ENCODE results near the gene ALG1. TPM values are rescaled to one million over a fixed set of nuclear protein-coding genes. Genes with fewer than 3 reads are reported as not detected.
"Not testable (repeated sequence)": the region's sequence is repeated elsewhere in the genome, so short reads cannot be mapped to it uniquely, and the experiment has no call there.

The ALG1 gene
- total RNA-seq, 1 donor from 2014 or later, result 23.1 TPM

DNA sequence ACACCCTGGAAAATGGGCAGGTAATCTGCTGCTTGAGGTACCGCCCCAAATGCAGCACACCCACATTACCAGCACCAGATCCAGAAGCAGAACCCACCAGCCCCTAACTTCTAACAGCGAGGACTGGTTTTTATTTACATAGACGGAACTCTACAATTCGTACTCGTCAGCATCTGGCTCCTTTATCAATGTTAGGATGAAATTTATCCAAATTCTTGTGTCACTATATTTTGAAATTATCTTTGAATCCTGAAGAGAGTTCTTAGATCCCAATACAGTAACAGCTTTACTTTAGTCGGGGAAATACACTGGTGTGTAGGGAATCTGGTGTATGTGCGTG is 332 bp upstream of the ALG1 start:
- Histone ChIP-seq H3K79me2 (ENCODE audit: insufficient read depth, low read length) (peaks cover 29% of the 10 kb centered on the region), H3K9ac (ENCODE audit: low read length) (peak overlapping the region; percentile 90), H3K4me2 (ENCODE audit: low read length) (peak overlapping the region; percentile 94), H3K27me3 (ENCODE audit: insufficient read depth, low read length) (peaks cover 4% of the 10 kb centered on the region), H3K27ac (ENCODE audit: low read depth, low read length) (peak overlapping the region; percentile 78), H3K4me3 (ENCODE audit: insufficient read depth, low read depth, low read length) (peak overlapping the region; percentile 86), H3K9me3 (ENCODE audit: insufficient read depth, low read depth, low read length) (no peaks in the 10 kb centered on the region), H4K20me1 (ENCODE audit: insufficient read depth, low read length) (peaks cover 12% of the 10 kb centered on the region), H3K4me1 (ENCODE audit: insufficient read depth, low read length) (peaks cover 11% of the 10 kb centered on the region), H3K36me3 (ENCODE audit: insufficient read depth, low read length) (peaks cover 8% of the 10 kb centered on the region), H2AFZ (ENCODE audit: low read depth, low read length) (peak overlapping the region; percentile 92)
- Mint-ChIP-seq H3K36me3 (ENCODE audit: low read depth, unreplicated experiment) (peaks cover 10% of the 10 kb centered on the region), H3K4me3 (ENCODE audit: unreplicated experiment) (peak overlapping the region; percentile 94), H3K27ac (ENCODE audit: unreplicated experiment) (peak overlapping the region; percentile 91), H3K27me3 (ENCODE audit: low read depth, unreplicated experiment) (peaks cover 4% of the 10 kb centered on the region), H3K9me3 (ENCODE audit: unreplicated experiment) (no peaks in the 10 kb centered on the region), H3K4me1 (ENCODE audit: low read depth, unreplicated experiment) (peaks cover 6% of the 10 kb centered on the region)
- TF ChIP-seq, protein P1, sequence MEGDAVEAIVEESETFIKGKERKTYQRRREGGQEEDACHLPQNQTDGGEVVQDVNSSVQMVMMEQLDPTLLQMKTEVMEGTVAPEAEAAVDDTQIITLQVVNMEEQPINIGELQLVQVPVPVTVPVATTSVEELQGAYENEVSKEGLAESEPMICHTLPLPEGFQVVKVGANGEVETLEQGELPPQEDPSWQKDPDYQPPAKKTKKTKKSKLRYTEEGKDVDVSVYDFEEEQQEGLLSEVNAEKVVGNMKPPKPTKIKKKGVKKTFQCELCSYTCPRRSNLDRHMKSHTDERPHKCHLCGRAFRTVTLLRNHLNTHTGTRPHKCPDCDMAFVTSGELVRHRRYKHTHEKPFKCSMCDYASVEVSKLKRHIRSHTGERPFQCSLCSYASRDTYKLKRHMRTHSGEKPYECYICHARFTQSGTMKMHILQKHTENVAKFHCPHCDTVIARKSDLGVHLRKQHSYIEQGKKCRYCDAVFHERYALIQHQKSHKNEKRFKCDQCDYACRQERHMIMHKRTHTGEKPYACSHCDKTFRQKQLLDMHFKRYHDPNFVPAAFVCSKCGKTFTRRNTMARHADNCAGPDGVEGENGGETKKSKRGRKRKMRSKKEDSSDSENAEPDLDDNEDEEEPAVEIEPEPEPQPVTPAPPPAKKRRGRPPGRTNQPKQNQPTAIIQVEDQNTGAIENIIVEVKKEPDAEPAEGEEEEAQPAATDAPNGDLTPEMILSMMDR (IDR thresholded peaks at IDR 0.05; ENCODE audit: insufficient read depth, low read depth, low read length), result no peak
- no peak for TF ChIP-seq EZH2 (IDR thresholded peaks at IDR 0.05; ENCODE audit: insufficient read depth, low read length)
- DNase-seq (ENCODE audit: low read depth), result no peak
- FAIRE-seq, result no peak

DNA sequence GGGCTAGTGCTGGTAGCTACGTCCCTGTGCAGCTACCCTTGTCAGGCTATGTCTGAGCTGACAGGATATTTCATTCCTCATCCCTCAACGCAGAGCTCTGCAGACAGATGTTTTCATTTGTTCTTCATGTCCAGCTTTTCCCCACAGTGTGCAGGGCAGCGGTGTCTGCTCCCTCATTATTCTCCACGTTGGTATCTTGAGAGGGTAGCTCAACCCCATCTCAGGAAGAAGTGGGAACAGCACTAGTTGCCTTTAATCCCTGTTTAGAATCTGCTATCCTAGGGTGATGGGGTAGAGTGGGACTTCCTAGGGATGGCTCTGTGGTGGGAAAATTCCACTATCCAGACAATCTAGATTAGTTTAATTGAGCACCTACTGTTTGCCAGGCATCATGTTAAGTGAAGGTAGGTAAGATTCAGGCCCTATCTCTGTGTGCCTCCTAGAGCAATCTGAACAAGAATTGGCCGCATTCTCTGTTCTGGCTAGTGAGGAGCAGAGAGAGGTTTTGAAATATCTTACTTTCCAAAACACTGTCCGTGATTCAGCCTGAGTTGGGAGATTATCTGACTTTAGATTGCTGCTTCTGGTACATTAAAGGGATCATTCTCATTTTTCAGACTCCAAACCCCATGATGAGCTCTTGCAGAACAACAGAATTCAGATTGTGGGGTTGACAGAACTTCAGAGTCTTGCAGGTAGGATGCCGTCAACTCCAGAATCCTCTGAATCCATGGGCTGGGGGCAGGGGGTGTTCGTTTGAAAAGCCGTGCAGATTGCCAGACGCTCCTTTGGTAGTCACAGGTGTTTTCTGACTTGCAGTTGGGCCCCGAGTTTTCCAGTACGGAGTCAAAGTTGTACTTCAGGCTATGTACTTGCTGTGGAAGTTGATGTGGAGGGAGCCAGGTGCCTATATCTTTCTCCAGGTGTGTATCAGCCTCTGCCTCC is 963 bp downstream of the ALG1 start:
- Histone ChIP-seq H3K27ac (ENCODE audit: low read depth, low read length) (peak overlapping the region; percentile 78), H2AFZ (ENCODE audit: low read depth, low read length) (peak overlapping the region; percentile 92), H3K4me2 (ENCODE audit: low read length) (peak overlapping the region; percentile 94), H3K9ac (ENCODE audit: low read length) (peak overlapping the region; percentile 90), H3K9me3 (ENCODE audit: insufficient read depth, low read depth, low read length) (no peaks in the 10 kb centered on the region), H3K27me3 (ENCODE audit: insufficient read depth, low read length) (no peaks in the 10 kb centered on the region), H3K4me3 (ENCODE audit: insufficient read depth, low read depth, low read length) (peak overlapping the region; percentile 86), H3K79me2 (ENCODE audit: insufficient read depth, low read length) (peaks cover 29% of the 10 kb centered on the region), H4K20me1 (ENCODE audit: insufficient read depth, low read length) (peaks cover 14% of the 10 kb centered on the region), H3K4me1 (ENCODE audit: insufficient read depth, low read length) (peaks cover 11% of the 10 kb centered on the region), H3K36me3 (ENCODE audit: insufficient read depth, low read length) (peaks cover 11% of the 10 kb centered on the region)
- peaks cover 10% of the 10 kb centered on the region for H3K36me3 Mint-ChIP-seq (ENCODE audit: low read depth, unreplicated experiment)
- peak overlapping the region; percentile 91 for H3K27ac Mint-ChIP-seq (ENCODE audit: unreplicated experiment)
- no peak for TF ChIP-seq EZH2 (IDR thresholded peaks at IDR 0.05; ENCODE audit: insufficient read depth, low read length)
- TF ChIP-seq, protein P1 (IDR thresholded peaks at IDR 0.05; ENCODE audit: insufficient read depth, low read depth, low read length), result no peak
- no peaks in the 10 kb centered on the region for H3K9me3 Mint-ChIP-seq (ENCODE audit: unreplicated experiment)
- no peak for FAIRE-seq
- peak overlapping the region; percentile 94 for H3K4me3 Mint-ChIP-seq (ENCODE audit: unreplicated experiment)
- no peaks in the 10 kb centered on the region for H3K27me3 Mint-ChIP-seq (ENCODE audit: low read depth, unreplicated experiment)
- H3K4me1 Mint-ChIP-seq (ENCODE audit: low read depth, unreplicated experiment), result peaks cover 6% of the 10 kb centered on the region
- DNase-seq (ENCODE audit: low read depth), result no peak

DNA sequence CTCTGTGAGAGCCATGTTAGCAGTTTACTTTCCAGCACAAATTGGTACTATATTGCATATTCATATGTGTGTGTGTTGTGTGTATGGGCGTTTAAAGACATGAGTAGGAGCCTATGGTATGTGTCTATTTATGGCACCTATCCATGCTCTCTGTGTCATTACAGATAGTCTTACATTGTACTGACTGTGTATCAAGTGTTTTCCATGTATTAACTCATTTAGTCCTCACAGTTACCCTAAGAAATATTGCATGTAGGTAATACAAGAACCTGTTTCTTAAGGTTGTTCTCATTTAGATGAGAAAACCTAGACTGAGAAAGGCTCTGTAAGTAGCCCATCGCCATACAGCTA is 1.6 kb downstream of the ALG1 start:
- Histone ChIP-seq H2AFZ (ENCODE audit: low read depth, low read length) (no peak overlapping the region), H4K20me1 (ENCODE audit: insufficient read depth, low read length) (peaks cover 14% of the 10 kb centered on the region), H3K9ac (ENCODE audit: low read length) (no peak overlapping the region), H3K27me3 (ENCODE audit: insufficient read depth, low read length) (no peaks in the 10 kb centered on the region), H3K27ac (ENCODE audit: low read depth, low read length) (no peak overlapping the region), H3K36me3 (ENCODE audit: insufficient read depth, low read length) (peaks cover 11% of the 10 kb centered on the region), H3K79me2 (ENCODE audit: insufficient read depth, low read length) (peaks cover 29% of the 10 kb centered on the region), H3K4me1 (ENCODE audit: insufficient read depth, low read length) (peaks cover 11% of the 10 kb centered on the region), H3K4me2 (ENCODE audit: low read length) (peak overlapping the region; percentile 94), H3K4me3 (ENCODE audit: insufficient read depth, low read depth, low read length) (peak overlapping the region; percentile 86), H3K9me3 (ENCODE audit: insufficient read depth, low read depth, low read length) (no peaks in the 10 kb centered on the region)
- TF ChIP-seq, protein P1 (IDR thresholded peaks at IDR 0.05; ENCODE audit: insufficient read depth, low read depth, low read length), result no peak
- TF ChIP-seq EZH2 (IDR thresholded peaks at IDR 0.05; ENCODE audit: insufficient read depth, low read length), result no peak
- peak overlapping the region; percentile 94 for H3K4me3 Mint-ChIP-seq (ENCODE audit: unreplicated experiment)
- peak overlapping the region; percentile 72 for H3K27ac Mint-ChIP-seq (ENCODE audit: unreplicated experiment)
- peaks cover 6% of the 10 kb centered on the region for H3K4me1 Mint-ChIP-seq (ENCODE audit: low read depth, unreplicated experiment)
- FAIRE-seq (no peak), DNase-seq (ENCODE audit: low read depth) (peak; percentile 36)
- no peaks in the 10 kb centered on the region for H3K27me3 Mint-ChIP-seq (ENCODE audit: low read depth, unreplicated experiment)
- peaks cover 12% of the 10 kb centered on the region for H3K36me3 Mint-ChIP-seq (ENCODE audit: low read depth, unreplicated experiment)
- H3K9me3 Mint-ChIP-seq (ENCODE audit: unreplicated experiment), result no peaks in the 10 kb centered on the region

DNA sequence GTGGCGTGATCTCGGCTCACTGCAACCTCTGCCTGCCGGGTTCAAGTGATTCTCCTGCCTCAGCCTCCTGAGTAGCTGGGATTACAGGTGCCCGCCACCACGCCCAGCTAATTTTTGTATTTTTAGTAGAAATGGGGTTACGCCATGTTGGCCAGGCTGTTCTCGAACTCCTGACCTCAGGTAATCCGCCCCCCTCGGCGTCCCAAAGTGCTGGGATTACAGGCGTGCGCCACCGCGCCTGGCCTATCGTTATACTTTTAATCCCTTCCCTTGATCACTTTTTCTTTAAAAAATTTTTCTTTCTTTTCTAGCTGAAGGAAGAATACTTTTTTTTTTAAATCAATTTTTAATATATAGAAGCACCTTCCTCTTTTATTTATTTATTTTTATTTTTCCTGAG is 2.1 kb downstream of the ALG1 start:
- not testable (repeated sequence) for H3K27ac Mint-ChIP-seq (ENCODE audit: unreplicated experiment); FAIRE-seq; H3K4me1 Mint-ChIP-seq (ENCODE audit: low read depth, unreplicated experiment); H3K27ac ChIP-seq (ENCODE audit: low read depth, low read length); H2AFZ ChIP-seq (ENCODE audit: low read depth, low read length); H3K4me3 ChIP-seq (ENCODE audit: insufficient read depth, low read depth, low read length); H3K4me2 ChIP-seq (ENCODE audit: low read length); H3K27me3 ChIP-seq (ENCODE audit: insufficient read depth, low read length); H3K9ac ChIP-seq (ENCODE audit: low read length); DNase-seq (ENCODE audit: low read depth); H3K9me3 Mint-ChIP-seq (ENCODE audit: unreplicated experiment); H3K27me3 Mint-ChIP-seq (ENCODE audit: low read depth, unreplicated experiment); H3K4me3 Mint-ChIP-seq (ENCODE audit: unreplicated experiment); H3K9me3 ChIP-seq (ENCODE audit: insufficient read depth, low read depth, low read length)
- H3K79me2 ChIP-seq (ENCODE audit: insufficient read depth, low read length), result peaks cover 29% of the 10 kb centered on the region
- peaks cover 11% of the 10 kb centered on the region for H3K4me1 ChIP-seq (ENCODE audit: insufficient read depth, low read length)
- peaks cover 12% of the 10 kb centered on the region for H3K36me3 Mint-ChIP-seq (ENCODE audit: low read depth, unreplicated experiment)
- peaks cover 14% of the 10 kb centered on the region for H4K20me1 ChIP-seq (ENCODE audit: insufficient read depth, low read length)
- H3K36me3 ChIP-seq (ENCODE audit: insufficient read depth, low read length), result peaks cover 11% of the 10 kb centered on the region

Data from astrocyte (in vitro differentiated cells and primary cell).